ENCODE results near the gene ONECUT3.

The ONECUT3 gene

DNA sequence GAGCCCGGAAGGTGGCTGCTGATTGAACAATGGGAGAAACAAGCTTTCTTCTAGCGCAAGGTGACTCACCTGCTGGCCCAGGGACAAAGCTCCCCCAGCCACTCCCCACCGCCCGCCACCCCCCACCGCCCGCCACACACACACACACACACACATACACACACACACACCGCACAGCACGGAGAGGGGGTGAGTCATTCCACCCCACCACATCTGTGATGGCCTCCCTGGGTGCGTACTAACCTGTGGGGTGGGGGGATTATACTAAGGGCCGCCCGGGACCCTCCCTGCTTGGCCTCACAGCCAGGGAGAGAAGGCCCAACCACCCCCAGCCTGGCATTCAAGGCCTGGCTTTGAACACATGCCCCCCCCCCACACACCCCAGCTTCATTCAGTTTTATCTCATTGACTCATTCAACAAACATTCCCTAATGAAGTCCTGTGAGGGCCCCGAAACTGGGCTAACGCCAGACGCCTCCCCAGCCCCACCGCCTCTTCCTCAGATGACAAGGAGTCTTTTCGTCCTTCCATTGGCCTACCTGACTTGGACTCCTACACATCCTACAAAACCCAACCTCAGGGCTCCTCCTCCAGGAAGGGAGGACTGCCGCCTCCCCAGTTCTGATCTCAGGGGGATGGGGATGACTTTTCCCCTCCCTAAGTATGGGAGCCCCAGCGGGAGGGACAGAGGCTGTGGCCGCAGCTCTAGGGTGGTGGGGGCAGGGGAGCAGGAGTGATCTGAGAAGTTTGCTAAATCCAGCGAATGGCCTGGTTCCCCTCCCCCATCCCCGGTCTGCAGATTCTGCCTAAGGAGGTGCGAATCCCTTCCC is 5.8 kb upstream of the ONECUT3 start (continued):
- 0 out of 2 replicates have a peak, but pooled peaks have one; percentile 37 for TF ChIP-seq ZSCAN30 (tag by site-specific recombination; IDR thresholded peaks at IDR 0.05)
- TF ChIP-seq, protein P1, sequence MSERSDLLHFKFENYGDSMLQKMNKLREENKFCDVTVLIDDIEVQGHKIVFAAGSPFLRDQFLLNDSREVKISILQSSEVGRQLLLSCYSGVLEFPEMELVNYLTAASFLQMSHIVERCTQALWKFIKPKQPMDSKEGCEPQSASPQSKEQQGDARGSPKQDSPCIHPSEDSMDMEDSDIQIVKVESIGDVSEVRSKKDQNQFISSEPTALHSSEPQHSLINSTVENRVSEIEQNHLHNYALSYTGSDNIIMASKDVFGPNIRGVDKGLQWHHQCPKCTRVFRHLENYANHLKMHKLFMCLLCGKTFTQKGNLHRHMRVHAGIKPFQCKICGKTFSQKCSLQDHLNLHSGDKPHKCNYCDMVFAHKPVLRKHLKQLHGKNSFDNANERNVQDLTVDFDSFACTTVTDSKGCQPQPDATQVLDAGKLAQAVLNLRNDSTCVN (tag by site-specific recombination; optimal IDR thresholded peaks at IDR 0.05): no peak
- no peak for TF ChIP-seq SCRT1 (tag by site-specific recombination; IDR thresholded peaks at IDR 0.05; ENCODE audit: borderline replicate concordance)
- peak; percentile 91 for TF ChIP-seq ZNF366 (tag by site-specific recombination; conservative IDR thresholded peaks at IDR 0.05)
- TF ChIP-seq ZNF2 (tag by site-specific recombination; IDR thresholded peaks at IDR 0.05): no peak
- 0 out of 2 replicates have a peak, but pooled peaks have one; percentile 27 for TF ChIP-seq ZNF341 (tag by site-specific recombination; IDR thresholded peaks at IDR 0.05; ENCODE audit: low read depth)
- no peak for TF ChIP-seq ZNF391 (tag by site-specific recombination; IDR thresholded peaks at IDR 0.05; ENCODE audit: borderline replicate concordance, low read depth)
- TF ChIP-seq SETDB1 (IDR thresholded peaks at IDR 0.05; ENCODE audit: insufficient read length, low read length): no peak
- TF ChIP-seq ZNF112 (tag by site-specific recombination; IDR thresholded peaks at IDR 0.05): no peak
- TF ChIP-seq, protein P2, sequence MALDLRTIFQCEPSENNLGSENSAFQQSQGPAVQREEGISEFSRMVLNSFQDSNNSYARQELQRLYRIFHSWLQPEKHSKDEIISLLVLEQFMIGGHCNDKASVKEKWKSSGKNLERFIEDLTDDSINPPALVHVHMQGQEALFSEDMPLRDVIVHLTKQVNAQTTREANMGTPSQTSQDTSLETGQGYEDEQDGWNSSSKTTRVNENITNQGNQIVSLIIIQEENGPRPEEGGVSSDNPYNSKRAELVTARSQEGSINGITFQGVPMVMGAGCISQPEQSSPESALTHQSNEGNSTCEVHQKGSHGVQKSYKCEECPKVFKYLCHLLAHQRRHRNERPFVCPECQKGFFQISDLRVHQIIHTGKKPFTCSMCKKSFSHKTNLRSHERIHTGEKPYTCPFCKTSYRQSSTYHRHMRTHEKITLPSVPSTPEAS (tag by site-specific recombination; IDR thresholded peaks at IDR 0.05): peak; percentile 85
- peak; percentile 81 for TF ChIP-seq MZF1 (tag by site-specific recombination; IDR thresholded peaks at IDR 0.05; ENCODE audit: borderline replicate concordance)
- peak; percentile 81; the same call in 1 of the 2 replicates for TF ChIP-seq ZEB2 (tag by site-specific recombination; IDR thresholded peaks at IDR 0.05)
- TF ChIP-seq KLF8 (tag by site-specific recombination; IDR thresholded peaks at IDR 0.05): peak; percentile 52
- TF ChIP-seq SP7 (tag by site-specific recombination; IDR thresholded peaks at IDR 0.05): peak; percentile 88
- peak; percentile 95 for TF ChIP-seq ZFHX2 (tag by site-specific recombination; conservative IDR thresholded peaks at IDR 0.05)
- TF ChIP-seq ZNF610 (tag by site-specific recombination; IDR thresholded peaks at IDR 0.05; ENCODE audit: borderline replicate concordance): no peak
- no peak for TF ChIP-seq ZNF558 (tag by site-specific recombination; IDR thresholded peaks at IDR 0.05)
- TF ChIP-seq ZNF416 (tag by site-specific recombination; IDR thresholded peaks at IDR 0.05): no peak
- TF ChIP-seq, protein P3, sequence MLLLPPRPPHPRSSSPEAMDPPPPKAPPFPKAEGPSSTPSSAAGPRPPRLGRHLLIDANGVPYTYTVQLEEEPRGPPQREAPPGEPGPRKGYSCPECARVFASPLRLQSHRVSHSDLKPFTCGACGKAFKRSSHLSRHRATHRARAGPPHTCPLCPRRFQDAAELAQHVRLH (tag by site-specific recombination; IDR thresholded peaks at IDR 0.05): 0 out of 2 replicates have a peak, but pooled peaks have one; percentile 30
- no peak for TF ChIP-seq OSR2 (tag by site-specific recombination; IDR thresholded peaks at IDR 0.05)
- TF ChIP-seq KLF1 (tag by site-specific recombination; IDR thresholded peaks at IDR 0.05): peak; percentile 77
- TF ChIP-seq, protein P4, sequence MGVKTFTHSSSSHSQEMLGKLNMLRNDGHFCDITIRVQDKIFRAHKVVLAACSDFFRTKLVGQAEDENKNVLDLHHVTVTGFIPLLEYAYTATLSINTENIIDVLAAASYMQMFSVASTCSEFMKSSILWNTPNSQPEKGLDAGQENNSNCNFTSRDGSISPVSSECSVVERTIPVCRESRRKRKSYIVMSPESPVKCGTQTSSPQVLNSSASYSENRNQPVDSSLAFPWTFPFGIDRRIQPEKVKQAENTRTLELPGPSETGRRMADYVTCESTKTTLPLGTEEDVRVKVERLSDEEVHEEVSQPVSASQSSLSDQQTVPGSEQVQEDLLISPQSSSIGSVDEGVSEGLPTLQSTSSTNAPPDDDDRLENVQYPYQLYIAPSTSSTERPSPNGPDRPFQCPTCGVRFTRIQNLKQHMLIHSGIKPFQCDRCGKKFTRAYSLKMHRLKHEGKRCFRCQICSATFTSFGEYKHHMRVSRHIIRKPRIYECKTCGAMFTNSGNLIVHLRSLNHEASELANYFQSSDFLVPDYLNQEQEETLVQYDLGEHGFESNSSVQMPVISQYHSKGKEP (tag by site-specific recombination; IDR thresholded peaks at IDR 0.05): no peak
- TF ChIP-seq, protein P5, sequence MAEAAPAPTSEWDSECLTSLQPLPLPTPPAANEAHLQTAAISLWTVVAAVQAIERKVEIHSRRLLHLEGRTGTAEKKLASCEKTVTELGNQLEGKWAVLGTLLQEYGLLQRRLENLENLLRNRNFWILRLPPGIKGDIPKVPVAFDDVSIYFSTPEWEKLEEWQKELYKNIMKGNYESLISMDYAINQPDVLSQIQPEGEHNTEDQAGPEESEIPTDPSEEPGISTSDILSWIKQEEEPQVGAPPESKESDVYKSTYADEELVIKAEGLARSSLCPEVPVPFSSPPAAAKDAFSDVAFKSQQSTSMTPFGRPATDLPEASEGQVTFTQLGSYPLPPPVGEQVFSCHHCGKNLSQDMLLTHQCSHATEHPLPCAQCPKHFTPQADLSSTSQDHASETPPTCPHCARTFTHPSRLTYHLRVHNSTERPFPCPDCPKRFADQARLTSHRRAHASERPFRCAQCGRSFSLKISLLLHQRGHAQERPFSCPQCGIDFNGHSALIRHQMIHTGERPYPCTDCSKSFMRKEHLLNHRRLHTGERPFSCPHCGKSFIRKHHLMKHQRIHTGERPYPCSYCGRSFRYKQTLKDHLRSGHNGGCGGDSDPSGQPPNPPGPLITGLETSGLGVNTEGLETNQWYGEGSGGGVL (tag by site-specific recombination; IDR thresholded peaks at IDR 0.05): peak; percentile 98
- no peak; the same call in 1 of the 2 replicates for TF ChIP-seq ZNF23 (tag by site-specific recombination; IDR thresholded peaks at IDR 0.05; ENCODE audit: borderline replicate concordance)
- TF ChIP-seq ZXDB (tag by site-specific recombination; IDR thresholded peaks at IDR 0.05): peak; percentile 66; the same call in 1 of the 2 replicates
- TF ChIP-seq ZNF670 (tag by site-specific recombination; IDR thresholded peaks at IDR 0.05; ENCODE audit: low read depth): no peak
- TF ChIP-seq ZNF555 (tag by site-specific recombination; conservative IDR thresholded peaks at IDR 0.05): no peak
- peak; percentile 45; the same call in 1 of the 2 replicates for TF ChIP-seq ZSCAN23 (tag by site-specific recombination; IDR thresholded peaks at IDR 0.05)
- no peak for TF ChIP-seq ZNF571 (tag by site-specific recombination; IDR thresholded peaks at IDR 0.05)
- TF ChIP-seq, protein P6, sequence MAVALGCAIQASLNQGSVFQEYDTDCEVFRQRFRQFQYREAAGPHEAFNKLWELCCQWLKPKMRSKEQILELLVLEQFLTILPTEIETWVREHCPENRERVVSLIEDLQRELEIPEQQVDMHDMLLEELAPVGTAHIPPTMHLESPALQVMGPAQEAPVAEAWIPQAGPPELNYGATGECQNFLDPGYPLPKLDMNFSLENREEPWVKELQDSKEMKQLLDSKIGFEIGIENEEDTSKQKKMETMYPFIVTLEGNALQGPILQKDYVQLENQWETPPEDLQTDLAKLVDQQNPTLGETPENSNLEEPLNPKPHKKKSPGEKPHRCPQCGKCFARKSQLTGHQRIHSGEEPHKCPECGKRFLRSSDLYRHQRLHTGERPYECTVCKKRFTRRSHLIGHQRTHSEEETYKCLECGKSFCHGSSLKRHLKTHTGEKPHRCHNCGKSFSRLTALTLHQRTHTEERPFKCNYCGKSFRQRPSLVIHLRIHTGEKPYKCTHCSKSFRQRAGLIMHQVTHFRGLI (tag by site-specific recombination; IDR thresholded peaks at IDR 0.05): peak; percentile 69
- TF ChIP-seq IKZF3 (tag by site-specific recombination; IDR thresholded peaks at IDR 0.05): peak; percentile 77
- TF ChIP-seq ZSCAN16 (tag by site-specific recombination; IDR thresholded peaks at IDR 0.05): no peak
- no peak for TF ChIP-seq SALL2 (tag by site-specific recombination; IDR thresholded peaks at IDR 0.05; ENCODE audit: borderline replicate concordance)

Measured in HEK293 (cell line).